Retina (tissue), 1 donor: ENCODE measurements around the gene HCRTR1.

ENCODE experiments used
- DNase-seq: peaks from one replicate; pipeline ENCODE4 v3.0.0-alpha.2; 2016

Gene HCRTR1

GRCh38 chr1:31626223-31627207, 9.0 kb downstream of the HCRTR1 start:
- DNase-seq = no peak

GRCh38 chr1:31627301-31627929, 9.9 kb downstream of the HCRTR1 start:
- DNase-seq = no peak

GRCh38 chr1:31627930-31628559, 10.6 kb downstream of the HCRTR1 start:
- DNase-seq = no peak

- DNase-seq = no peak
Measured at GRCh38 chr1:31628931-31629556, 11.6 kb downstream of the HCRTR1 start.

GRCh38 chr1:31632649-31633048, 15.2 kb downstream of the HCRTR1 start:
- DNase-seq = no peak

GRCh38 chr1:31633117-31633516, 15.6 kb downstream of the HCRTR1 start:
- DNase-seq = no peak

- no peak for DNase-seq
Measured at GRCh38 chr1:31637915-31638673, 20.6 kb downstream of the HCRTR1 start.

- no peak for DNase-seq
Measured at GRCh38 chr1:31639543-31639942, 22.1 kb downstream of the HCRTR1 start.

GRCh38 chr1:31640179-31640578, 22.7 kb downstream of the HCRTR1 start:
- no peak for DNase-seq

GRCh38 chr1:31640964-31641363, 23.5 kb downstream of the HCRTR1 start:
- no peak for DNase-seq

GRCh38 chr1:31642366-31642765, 24.9 kb downstream of the HCRTR1 start:
- DNase-seq = no peak

GRCh38 chr1:31642897-31643296, 25.4 kb downstream of the HCRTR1 start:
- DNase-seq = no peak

- no peak for DNase-seq
Measured at GRCh38 chr1:31643976-31644559, 26.6 kb downstream of the HCRTR1 start.

GRCh38 chr1:31644560-31645273, 27.2 kb downstream of the HCRTR1 start, which contains the start of gene PEF1:
Gene PEF1, minus strand, starts transcription at chr1:31644876. Its CDS starts 12 bp downstream, at chr1:31644864.
- DNase-seq = peak; percentile 100

GRCh38 chr1:31645274-31645568, 27.7 kb downstream of the HCRTR1 start:
- DNase-seq = no peak

- DNase-seq = no peak
Measured at GRCh38 chr1:31646259-31646960, 28.9 kb downstream of the HCRTR1 start.

GRCh38 chr1:31647106-31647505, 29.6 kb downstream of the HCRTR1 start:
- DNase-seq = no peak

GRCh38 chr1:31648190-31648589, 30.7 kb downstream of the HCRTR1 start:
- DNase-seq = no peak

GRCh38 chr1:31648641-31649357, 31.3 kb downstream of the HCRTR1 start:
- DNase-seq = no peak
